HL-60 (cell line): ENCODE results near the gene TNFRSF21.

Source experiments
- POLR2AphosphoS5 ChIP-seq: IDR thresholded peaks from 2 replicates; pipeline ENCODE4 v1.6.1; 2012; ENCODE audit warnings: low read depth
- SPI1 ChIP-seq: IDR thresholded peaks from 2 replicates; pipeline ENCODE4 v1.6.1; 2012; ENCODE audit warnings: low read depth, mild to moderate bottlenecking, borderline replicate concordance
- TF ChIP-seq, protein P1 (sequence below): IDR thresholded peaks from one replicate; pipeline ENCODE4 v1.5.1; 2011; ENCODE audit warnings: low read length, control low read depth, inconsistent platforms; ENCODE audit not compliant: insufficient read depth

DNA sequence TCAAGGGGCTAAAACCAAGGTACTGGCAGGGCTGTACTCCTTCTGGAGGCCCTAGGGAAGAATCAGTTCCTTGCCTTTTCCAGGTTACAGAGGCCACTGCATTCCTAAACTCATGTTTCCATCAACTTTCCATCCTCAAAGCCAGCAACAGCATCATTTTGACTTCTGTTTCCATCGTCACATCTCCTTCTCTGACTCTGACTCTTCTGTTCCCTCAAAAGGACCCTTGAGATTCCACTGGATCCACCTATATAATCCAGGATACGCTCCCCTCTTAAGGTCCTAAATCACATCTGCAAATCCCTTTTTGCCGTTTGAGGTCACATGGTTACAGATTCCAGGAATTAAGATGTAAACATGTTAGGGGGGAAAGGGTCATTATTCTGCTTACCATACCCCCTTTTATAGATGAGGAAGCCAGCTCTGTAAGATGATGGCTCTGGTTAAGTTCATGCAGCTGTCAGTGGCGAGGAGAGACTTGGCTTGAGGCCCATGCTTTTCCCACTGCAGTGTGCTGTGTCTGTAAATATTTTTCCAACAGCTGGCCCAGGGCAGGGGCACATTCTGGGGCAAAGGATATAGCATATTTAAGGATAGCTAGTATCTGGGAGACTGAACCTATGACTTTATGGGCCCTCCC lies 114.6 kb downstream of the TNFRSF21 start:
- TF ChIP-seq, protein P1, sequence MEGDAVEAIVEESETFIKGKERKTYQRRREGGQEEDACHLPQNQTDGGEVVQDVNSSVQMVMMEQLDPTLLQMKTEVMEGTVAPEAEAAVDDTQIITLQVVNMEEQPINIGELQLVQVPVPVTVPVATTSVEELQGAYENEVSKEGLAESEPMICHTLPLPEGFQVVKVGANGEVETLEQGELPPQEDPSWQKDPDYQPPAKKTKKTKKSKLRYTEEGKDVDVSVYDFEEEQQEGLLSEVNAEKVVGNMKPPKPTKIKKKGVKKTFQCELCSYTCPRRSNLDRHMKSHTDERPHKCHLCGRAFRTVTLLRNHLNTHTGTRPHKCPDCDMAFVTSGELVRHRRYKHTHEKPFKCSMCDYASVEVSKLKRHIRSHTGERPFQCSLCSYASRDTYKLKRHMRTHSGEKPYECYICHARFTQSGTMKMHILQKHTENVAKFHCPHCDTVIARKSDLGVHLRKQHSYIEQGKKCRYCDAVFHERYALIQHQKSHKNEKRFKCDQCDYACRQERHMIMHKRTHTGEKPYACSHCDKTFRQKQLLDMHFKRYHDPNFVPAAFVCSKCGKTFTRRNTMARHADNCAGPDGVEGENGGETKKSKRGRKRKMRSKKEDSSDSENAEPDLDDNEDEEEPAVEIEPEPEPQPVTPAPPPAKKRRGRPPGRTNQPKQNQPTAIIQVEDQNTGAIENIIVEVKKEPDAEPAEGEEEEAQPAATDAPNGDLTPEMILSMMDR = no peak
- TF ChIP-seq SPI1 (no peak), POLR2AphosphoS5 (no peak)
